ENCODE data around the gene RNF166. TPM values are rescaled to one million over a fixed set of nuclear protein-coding genes. Genes with fewer than 3 reads are reported as not detected.

RNF166 gene
- total RNA-seq, 1 donor from 2014 or later: 22.8 TPM

DNA sequence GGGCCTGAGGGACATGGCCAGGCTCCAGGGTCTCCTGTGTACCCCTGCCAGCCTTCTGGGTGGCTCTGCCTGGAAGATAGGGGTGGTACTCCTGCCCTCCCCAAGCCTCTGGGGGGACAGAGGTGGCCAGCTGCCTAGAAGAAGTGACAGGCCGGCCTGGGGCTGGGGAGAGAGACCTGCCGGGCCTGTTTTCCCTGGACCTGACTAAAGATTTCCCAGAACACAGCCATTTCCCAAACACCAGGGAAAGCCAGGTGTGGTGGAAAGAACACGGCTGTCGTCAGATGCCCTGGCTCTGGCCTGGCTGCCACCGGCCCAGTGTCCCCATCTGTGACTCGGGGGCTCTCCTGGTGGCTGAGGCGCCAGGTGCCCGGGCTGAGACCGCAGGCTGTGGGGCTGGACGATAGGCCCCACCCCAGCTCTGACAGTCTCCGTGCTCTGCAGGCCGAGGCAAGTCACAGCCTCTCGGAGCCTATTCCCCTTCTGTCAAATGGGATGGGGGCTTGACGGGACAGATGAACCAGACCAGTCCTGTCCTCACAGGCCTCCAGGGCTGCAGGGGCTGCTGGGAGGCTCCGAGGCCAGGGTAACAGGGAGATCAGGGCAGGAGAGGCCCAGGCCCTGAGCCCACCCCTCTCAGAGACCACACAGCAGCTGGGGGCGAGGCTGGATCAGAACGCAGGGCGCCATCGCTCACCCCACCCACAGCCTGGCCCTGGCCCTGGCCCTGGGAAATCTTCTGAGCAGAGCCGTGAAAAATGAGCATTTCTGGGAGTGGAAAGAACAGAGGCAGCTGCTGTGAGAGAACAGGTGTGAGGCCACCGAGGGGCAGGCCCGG, 33.1 kb upstream of the RNF166 start:
- DNase-seq (ENCODE audit: low spot score): no peak

DNA sequence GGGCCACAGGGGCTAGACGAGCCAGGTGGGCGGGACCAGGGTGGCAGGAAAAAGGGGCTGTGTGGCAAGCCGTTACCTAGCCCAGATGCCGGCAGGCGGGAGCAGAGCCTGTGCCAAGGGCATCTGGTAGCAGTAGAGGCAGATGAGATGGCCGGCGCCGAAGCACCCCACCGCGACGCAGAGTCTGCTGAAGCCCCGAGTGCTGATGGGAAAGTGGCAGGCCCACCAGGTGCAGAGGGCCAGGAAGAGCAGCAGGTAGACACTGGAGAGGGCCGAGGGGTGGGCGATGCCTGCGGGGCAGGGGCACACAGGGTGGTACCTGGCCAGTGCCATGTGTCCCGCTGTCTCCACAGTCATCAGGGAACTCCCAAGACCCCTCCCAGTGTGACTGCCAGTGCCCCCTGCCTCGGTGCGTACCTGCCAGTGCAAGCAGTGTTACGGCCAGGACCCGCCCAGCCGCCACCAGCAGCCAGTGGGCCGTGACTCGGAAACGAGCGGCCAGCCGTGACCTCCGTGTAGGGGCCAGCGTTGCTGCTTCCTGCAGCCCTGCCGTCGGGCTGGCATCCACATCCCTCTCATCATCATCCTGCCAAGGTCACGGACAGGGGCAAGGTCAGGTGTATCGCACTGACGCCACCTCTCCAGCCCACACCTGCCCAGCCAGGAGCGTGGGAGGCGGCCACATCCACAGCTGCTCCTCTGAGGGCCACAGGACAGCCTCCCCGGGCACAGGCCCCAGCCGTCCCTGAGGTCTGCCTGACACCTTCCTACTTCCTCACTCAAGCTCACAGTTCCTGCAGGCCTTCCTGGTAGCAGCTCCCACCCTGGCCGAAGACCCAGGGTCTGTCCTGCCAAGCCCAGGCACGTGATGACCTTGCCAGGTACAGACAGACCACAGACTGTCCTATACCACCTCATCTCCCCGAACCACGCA, 32.2 kb upstream of the RNF166 start:
- DNase-seq (ENCODE audit: low spot score): no peak

DNA sequence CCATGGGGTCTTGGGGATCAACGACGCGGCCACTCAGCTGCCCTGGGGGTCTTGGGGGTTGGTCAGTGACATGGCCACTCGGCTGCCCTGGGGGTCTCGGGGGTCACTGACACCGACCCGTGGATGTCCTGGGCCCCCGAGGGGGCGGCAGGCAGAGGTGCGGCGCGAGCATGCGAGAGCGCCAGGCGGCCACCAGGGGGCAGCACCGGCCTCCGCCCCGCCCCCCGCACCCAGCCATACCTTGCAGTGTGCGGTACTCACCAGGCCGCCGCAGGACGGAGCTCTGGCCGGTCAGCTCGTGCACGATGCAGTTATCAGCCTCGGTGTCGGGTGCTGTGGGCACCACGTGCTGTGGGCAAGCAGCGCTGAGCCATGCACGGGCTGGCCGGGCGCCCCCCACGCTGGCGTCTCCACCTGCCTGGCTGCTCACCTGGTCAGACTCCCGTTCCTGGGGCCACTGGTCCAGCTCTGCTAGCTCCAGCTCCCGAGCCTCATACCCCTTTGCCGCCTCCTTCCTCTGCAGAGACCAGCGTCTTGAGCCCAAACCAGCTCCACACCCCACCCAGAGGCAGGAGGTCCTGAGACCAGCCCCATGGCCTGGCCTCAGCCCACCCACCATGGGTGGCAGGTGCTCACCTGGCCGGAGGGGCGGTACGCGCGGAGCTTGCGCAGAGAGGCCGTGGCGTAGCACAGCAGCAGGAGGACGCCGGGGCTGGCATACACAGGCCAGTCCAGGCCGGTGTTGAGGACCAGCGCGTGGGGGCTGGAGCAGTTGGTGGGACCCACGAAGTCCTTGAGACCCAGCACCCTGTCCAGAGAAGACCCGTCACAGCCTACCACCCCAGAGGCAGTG, 31.3 kb upstream of the RNF166 start:
- peak; percentile 76 for DNase-seq (ENCODE audit: low spot score)

DNA sequence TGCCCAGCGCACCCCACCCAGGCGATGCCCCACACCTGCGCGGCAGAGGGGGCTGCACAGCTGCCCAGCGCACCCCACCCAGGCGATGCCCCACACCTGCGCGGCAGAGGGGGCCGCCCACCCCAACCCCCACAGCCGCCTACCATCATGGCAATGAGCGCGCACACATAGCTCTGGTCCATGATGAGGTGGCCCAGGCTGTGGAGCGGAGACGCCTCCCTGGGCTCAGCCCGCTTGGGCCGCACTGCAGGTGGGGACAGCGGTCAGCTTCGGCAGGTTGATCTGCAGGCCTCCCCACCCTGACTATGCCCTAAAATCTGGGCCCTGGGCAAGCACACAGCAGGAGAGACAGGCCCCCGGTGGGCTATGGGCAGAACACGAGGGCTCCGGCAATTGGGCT, 30.3 kb upstream of the RNF166 start:
- DNase-seq (ENCODE audit: low spot score): no peak

DNA sequence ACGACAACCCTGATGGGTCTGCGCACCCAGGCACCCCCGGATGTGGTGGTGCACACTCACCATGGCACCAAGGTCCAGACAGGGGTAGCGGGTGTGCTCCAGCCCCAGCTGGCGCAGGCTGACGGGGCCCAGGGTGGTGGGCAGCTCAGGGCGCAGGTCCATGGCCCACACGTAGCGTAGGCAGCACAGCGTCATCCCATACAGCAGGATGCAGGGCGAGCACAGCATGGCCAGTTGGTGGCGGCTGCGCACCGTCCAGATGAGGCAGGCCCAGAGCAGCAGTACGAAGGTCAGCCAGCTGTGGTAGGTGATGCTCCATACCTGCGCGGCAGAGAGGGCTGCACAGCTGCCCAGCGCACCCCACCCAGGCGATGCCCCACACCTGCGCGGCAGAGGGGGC, 29.9 kb upstream of the RNF166 start:
- DNase-seq (ENCODE audit: low spot score): no peak

DNA sequence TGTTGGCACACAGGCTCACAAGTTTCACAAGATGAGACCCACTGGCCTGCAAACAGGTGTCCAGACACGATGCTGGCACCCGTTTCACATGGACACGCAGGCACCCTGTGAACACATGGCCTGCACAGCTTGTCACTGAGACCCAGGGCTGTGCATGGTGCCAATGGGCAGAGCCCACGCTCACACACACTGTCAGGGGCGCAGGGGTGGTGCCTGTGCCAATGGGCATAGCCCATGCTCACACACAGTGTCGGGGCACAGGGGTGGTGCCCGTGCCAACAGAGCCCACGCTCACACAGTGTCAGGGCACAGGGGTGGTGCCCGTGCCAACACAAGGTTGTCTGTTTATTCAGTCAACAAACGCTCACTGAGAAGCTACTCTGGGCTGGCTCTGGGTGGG, 29.4 kb upstream of the RNF166 start:
- DNase-seq (ENCODE audit: low spot score): no peak

DNA sequence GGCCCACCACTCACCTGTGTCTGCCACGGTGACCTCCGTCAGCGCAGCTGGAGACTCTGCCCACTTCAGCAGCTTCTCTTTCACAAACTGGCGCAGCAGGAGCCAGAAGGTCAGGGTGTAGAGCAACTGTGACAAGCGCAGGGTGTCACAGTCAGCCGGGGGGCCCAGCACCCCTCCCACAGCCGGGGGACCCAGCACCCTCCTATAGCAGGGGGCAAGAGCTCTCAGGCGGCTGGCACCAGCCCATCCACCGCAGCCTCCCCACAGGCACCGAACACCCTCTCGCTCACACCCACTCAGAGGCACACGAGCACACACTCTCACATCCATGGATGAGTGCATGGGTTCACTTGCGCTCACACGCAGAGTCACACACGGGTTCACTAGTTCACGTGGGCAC, 28.9 kb upstream of the RNF166 start:
- DNase-seq (ENCODE audit: low spot score): no peak

DNA sequence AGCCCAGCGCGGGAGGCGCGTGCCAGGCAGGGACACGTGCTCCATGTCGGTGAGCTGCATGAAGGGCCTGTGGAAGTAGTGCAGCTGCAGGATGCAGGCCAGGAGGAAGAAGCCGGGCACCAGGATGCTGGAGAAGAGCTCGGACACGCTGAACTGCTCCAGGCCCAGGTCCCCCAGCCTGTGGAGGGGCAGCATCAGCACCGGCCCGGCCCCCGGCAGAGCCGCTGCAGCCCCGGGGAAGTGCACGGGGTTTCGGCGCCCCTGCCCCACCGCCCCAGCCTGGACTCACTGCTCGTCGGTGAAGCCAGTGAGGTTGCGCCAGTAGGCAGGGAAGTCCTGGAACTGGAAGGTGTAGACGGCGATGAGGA, 28.1 kb upstream of the RNF166 start:
- DNase-seq (ENCODE audit: low spot score): no peak

DNA sequence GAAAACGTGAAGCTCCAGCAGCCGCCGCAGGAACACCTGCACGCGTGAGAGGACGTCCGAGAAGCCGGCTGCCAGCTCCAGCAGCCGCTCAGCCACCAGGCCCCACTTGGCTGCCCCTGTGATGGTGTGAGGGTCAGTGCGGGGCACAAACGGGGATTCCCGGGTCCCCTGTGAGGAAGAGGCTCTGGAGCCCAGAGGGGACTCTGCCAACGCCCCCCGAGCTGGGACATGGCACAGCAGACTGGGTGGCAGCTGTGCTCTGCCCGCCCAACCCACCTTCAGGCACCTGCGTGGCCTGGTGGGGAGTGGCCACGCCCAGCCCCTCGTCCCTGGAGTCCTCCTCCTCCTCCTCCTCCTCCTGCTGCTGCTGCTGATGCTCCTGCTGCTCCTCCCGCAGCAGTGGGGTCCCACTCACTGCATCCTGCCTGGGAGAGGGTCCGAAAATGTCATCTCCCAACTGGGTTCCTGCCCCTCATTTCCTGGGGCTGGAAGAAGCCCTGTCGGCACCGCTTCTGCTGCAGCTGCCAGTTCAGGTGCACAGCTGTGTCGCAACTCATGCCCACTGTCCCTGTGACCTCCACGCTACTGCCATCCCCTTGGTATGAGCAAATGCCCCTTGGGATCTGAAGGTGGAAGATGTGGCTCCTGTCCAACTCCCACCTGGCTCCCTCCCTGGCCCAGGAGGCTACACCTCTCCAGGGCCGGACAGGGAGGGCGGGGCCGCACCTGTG, 27.6 kb upstream of the RNF166 start:
- DNase-seq (ENCODE audit: low spot score): no peak

DNA sequence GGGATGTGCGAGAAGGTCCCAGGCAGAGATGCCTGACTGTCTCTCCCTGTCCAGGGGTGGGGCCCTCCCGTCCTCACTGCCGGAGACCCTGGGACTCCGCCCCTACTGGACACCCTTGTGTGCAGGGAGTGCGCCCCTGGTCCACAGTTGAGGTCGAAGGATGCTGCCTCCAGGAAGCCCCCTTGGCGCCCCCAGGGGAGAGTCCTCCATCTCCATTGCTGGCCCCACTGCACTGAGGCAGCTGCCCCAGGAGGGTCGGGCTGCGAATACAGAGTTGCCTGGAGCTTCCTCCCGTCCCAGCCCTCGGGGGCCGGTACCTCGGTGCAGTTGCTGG, 26.7 kb upstream of the RNF166 start:
- no peak for DNase-seq (ENCODE audit: low spot score)

DNA sequence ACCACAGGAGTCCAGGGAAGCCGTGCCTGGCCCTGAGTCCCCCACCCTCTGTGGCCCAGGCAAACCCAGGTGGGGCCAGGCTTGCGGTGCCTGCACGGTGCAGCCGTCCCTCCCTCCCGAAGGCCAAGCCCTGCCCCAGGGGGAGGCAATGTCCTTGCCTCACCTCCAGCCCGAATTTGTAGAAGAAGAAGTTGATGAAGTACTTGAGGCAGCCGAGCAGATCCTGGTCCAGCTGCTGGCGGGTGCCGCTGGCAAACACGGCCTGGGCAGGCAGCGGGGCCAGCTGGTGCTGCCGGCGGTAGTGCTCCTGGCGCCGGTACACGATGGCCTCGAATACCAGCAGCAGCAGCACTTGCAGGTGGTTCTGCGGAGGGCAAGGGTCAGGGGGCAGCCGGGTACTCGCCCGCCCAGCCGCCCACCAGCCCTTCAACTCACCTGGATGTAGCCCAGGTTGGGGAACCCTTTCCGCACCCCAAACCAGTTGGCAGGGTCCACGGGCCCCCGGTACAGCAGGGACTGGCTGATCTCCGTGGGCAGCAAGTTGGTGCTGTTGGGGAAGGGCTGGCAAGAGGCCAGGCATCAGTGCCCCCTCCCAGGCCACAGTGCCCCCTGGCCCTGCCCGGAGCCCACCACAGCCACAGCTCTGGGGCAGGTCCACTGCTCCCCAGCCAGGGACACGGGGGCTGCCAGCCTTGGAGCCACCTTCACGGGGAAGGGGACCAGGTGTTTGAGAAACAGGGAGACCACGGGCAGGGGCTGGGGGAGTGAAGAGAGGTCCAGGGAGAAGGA, 26.2 kb upstream of the RNF166 start:
- DNase-seq (ENCODE audit: low spot score): no peak

DNA sequence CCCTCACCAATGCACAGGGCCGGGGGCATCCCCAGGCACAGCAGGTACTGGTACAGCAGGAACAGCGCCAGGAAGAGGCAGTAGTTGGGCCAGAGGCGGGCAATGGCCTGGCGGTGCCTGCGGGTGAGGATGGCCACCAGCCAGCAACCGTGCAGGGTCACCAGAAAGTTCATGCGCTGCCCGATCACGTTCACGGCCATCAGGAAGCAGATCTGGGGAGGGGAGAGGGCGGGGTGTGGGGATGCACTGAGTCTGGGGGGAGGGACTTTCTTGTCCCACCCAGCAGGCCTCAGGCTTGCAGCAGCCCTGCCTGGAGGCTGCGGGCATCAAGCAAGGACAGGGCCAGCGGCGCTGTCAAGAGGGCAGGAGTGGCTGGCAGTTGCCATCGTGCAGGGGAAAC, 25.5 kb upstream of the RNF166 start:
- no peak for DNase-seq (ENCODE audit: low spot score)

DNA sequence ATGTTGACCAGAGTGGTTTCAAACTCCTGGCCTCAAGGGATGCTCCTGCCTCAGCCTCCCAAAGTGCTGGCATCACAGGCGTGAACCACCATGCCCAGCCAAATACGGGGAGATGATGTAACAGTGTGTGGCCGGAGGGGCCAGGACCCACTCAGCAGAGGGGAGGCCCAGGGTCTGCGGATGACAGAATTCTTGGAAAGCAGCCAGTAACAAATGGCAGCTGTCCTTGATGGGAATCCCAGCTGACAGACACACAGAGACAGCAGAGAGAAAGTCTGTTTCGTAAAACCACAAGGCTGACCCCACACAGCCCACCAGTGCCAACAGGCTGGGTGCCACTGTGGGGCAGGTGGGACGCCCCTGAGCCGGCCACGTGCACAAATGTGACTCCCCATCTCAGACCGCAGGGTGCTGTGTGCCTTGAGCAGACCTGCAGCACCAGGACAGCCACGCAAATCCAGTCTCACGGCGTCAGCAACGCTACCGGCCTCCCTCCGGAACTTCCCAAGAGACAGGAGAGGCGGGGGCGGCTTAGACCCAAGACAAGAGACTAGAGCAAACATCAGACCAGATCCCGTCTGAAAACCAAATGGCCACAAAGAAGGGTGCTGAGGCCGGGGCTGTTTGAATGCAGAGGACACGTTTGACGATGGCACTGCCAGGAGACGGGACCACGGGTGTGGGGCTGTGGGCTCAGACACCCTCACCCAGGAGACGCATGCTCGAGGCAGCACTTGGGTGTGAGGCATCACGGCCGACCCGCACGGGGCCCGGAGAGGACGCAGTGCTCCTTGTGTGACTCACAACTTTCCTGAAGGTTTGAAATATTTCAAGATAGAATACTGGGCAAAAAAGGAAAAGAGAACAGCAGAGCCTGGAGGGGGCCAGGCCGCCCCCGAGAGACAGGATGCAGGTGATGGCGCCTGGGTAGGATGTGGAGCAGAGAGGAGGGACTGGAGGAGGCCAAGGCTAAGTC, 24.7 kb upstream of the RNF166 start:
- no peak for DNase-seq (ENCODE audit: low spot score)

DNA sequence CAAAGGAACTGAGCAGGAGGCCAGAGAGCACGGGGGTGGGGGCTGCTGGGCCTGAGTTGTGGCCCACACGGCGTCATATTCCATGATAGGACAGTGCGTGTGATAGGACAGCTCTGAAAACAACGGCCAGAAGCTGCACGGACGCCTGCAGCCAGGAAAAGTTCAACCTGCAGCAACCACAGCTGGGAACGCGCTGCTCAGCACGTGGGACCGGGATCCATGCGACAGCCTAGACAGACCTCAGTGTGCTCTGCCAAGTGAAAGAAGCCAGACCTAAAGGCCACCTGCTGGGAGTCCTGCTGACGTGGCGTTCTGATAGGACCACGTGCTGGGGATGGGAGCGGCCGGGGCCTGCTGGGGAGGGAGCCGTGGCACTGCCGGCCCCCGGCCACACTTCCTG, 21.7 kb upstream of the RNF166 start:
- DNase-seq (ENCODE audit: low spot score): no peak

DNA sequence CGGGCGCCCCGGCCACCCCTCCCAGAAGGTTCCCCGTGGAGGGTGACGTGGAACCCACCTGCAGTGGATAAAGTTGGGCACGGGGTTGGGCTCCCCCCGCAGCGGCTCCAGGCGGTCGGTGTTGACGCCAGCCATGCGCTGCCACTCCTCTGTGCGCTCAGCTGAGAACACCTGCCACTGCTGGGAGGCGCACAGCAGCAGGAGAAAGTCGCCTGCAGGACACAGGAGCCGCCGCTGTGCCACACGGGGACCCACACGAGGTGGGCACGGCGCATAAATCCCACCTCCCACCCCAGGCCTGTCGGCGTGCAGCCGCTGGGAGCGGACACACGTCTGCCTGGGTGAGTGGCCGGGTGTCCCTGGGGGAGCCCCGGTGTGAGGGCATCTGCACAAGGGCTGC, 20.8 kb upstream of the RNF166 start:
- DNase-seq (ENCODE audit: low spot score): no peak

DNA sequence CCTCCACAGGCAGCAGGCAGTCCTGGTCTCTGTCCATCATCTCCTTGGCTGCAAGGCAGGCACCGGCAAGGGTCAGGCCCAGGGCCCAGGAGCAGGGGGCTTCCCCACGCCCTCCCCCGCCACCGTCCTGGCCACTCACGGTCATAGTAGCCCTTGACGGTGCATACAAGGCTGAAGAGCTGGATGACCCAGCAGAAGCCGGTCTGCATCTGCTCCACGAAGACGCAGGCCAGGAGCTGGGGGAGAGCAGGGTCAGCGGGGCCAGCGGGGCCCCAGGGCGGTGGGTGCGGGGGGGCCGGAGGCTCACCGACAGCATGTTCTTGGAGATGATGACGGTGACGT, 20.2 kb upstream of the RNF166 start:
- no peak for DNase-seq (ENCODE audit: low spot score)

DNA sequence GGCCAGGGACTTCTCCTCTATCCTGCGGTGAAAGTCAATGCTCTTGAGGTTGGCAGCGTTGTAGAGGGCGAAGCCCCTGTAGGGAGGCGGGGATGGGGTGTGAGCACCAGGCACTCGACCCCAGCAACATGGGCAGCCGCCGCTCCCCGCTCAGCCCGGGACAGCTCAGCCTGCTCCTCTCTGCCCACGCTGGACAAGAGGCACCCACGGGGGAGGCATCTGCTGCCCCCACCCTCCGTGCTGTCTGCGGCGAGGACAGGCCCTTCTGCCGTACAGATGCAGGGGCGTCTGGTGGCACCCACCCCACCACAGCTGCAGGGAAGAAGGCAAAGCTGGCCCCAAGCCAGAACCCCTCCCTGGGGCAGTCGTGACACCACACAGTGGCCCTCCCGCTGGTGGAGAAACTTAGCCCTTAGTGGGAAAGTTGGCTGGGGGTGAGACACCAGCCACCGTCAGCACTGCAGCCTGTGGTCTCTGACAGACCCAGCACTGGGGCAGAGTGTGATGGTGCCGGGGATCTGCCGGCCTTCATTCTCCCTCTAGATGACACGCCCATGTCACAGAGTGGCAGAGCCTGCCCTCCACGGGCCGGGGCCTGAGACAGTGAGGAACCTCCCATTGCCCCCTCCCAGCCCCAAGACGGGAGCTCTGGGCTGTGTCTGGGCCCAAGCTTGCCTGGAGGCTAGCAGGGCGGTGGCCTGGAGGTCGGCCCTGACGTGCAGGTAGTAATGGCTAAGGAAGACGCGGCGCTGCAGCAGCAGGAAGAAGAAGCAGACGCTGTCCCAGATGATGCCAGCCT, 19.6 kb upstream of the RNF166 start:
- DNase-seq (ENCODE audit: low spot score): no peak

DNA sequence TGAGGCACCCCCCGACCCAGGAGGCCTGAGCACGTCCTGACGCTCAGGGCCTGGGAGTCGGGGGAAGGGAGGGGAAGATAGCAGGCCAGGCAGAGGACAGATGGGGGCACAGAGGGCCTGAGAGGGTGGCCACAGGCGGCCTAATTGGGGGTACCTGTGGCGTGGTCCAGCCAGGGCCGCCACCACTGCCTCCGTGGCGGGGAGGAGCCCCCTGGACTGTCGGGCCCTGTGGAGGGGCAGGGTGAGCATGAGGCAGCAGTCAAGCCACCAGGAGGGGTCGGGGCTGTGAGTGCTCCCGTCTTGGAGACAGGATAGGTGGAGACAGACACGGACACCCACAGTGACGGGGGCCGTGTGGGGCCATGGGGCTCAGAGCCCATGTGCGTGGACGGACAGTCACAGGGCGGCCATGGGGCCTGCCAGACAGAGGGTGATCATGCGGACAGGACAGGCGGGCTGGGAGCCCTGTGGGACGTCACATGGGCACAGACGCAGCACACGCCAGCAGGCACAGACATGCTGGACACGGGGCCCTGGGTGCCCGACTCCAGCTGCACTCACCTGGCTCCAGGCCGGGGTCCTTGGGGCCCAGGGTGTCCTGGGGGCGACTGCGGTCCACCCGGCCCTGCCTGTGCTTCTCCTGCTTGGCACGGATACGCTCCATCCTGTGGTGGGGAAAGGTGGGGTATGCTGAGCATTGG, 18.8 kb upstream of the RNF166 start:
- no peak for DNase-seq (ENCODE audit: low spot score)
